SK-N-SH treated with all-trans-retinoic acid at 6 μM for 48 hours (cell line): Measurements from ENCODE around the gene A1BG.

Experiments used
- ATAC-seq: fragments of 200-7000 bp; cut with Tn5 transposase; 3 replicates; pipeline ENCODE4 v1.9.1; 2020; ENCODE audit warnings: mild to moderate bottlenecking, moderate library complexity
- ARNTL ChIP-seq: fragments of 450-650 bp; formaldehyde crosslinking; IDR thresholded peaks from 2 replicates; pipeline ENCODE4 v1.5.0; 2020; ENCODE audit warnings: low read depth, mild to moderate bottlenecking, moderate library complexity, borderline replicate concordance
- BACH2 ChIP-seq: fragments of 250-450 bp; sonication (Bioruptor Pico); IDR thresholded peaks from 2 replicates; pipeline ENCODE4 v1.9.0; 2021; ENCODE audit warnings: mild to moderate bottlenecking, borderline replicate concordance
- CREB5 ChIP-seq: fragments of 250-450 bp; sonication (Bioruptor Pico); IDR thresholded peaks from 2 replicates; pipeline ENCODE4 v1.5.1; 2020; ENCODE audit warnings: low read depth, mild to moderate bottlenecking, moderate library complexity
- CSDC2 ChIP-seq: fragments of 250-450 bp; sonication (Bioruptor Pico); IDR thresholded peaks from 2 replicates; pipeline ENCODE4 v1.5.0; 2020; ENCODE audit warnings: mild to moderate bottlenecking, moderate library complexity
- CSRNP3 ChIP-seq: fragments of 250-450 bp; sonication (Bioruptor Pico); IDR thresholded peaks from 2 replicates; pipeline ENCODE4 v1.5.1; 2021; ENCODE audit warnings: mild to moderate bottlenecking, moderate library complexity
- GLIS3 ChIP-seq: fragments of 250-450 bp; sonication (Bioruptor Pico); IDR thresholded peaks from 2 replicates; pipeline ENCODE4 v1.5.0; 2020; ENCODE audit warnings: mild to moderate bottlenecking, moderate library complexity
- ISL1 ChIP-seq: fragments of 250-450 bp; sonication (Bioruptor Pico); IDR thresholded peaks from 2 replicates; pipeline ENCODE4 v2.1.2; 2022; ENCODE audit warnings: mild to moderate bottlenecking, moderate library complexity
- OSR1 ChIP-seq: fragments of 250-450 bp; sonication (Bioruptor Pico); IDR thresholded peaks from 2 replicates; pipeline ENCODE4 v1.8.0; 2022; ENCODE audit warnings: moderate library complexity, mild to moderate bottlenecking, inconsistent platforms
- PATZ1 ChIP-seq: fragments of 250-450 bp; sonication (Bioruptor Pico); IDR thresholded peaks from 2 replicates; pipeline ENCODE4 v1.8.0; 2020; ENCODE audit warnings: mild to moderate bottlenecking, moderate library complexity, borderline replicate concordance
- POU6F1 ChIP-seq: fragments of 250-450 bp; sonication (Bioruptor Pico); IDR thresholded peaks from 2 replicates; pipeline ENCODE4 v1.8.0; 2021; ENCODE audit warnings: low read depth, mild to moderate bottlenecking, moderate library complexity, borderline replicate concordance
- PPARA ChIP-seq: fragments of 250-450 bp; sonication (Bioruptor Pico); IDR thresholded peaks from 2 replicates; pipeline ENCODE4 v1.5.0; 2020; ENCODE audit warnings: mild to moderate bottlenecking, borderline replicate concordance
- RARB ChIP-seq: fragments of 250-450 bp; sonication (Bioruptor Pico); IDR thresholded peaks from 2 replicates; pipeline ENCODE4 v1.8.0; 2021; ENCODE audit warnings: mild to moderate bottlenecking, moderate library complexity
- SNAI2 ChIP-seq: fragments of 250-450 bp; sonication (Bioruptor Pico); IDR thresholded peaks from 2 replicates; pipeline ENCODE4 v1.5.0; 2020; ENCODE audit warnings: mild to moderate bottlenecking, moderate library complexity
- TCF4 ChIP-seq: fragments of 250-450 bp; sonication (Bioruptor Pico); IDR thresholded peaks from 2 replicates; pipeline ENCODE4 v1.8.0; 2021; ENCODE audit warnings: mild to moderate bottlenecking, moderate library complexity, borderline replicate concordance
- TOX ChIP-seq: fragments of 250-450 bp; sonication (Bioruptor Pico); IDR thresholded peaks from 2 replicates; pipeline ENCODE4 v1.8.0; 2021; ENCODE audit warnings: mild to moderate bottlenecking, moderate library complexity, borderline replicate concordance
- TSHZ2 ChIP-seq: fragments of 250-450 bp; sonication (Bioruptor Pico); IDR thresholded peaks from 2 replicates; pipeline ENCODE4 v1.5.0; 2020; ENCODE audit warnings: mild to moderate bottlenecking, moderate library complexity
- ZC3H10 ChIP-seq: fragments of 250-450 bp; sonication (Bioruptor Pico); IDR thresholded peaks from 2 replicates; pipeline ENCODE4 v1.5.1; 2021; ENCODE audit warnings: mild to moderate bottlenecking, moderate library complexity
- ZFP3 ChIP-seq: fragments of 250-450 bp; sonication (Bioruptor Pico); IDR thresholded peaks from 2 replicates; pipeline ENCODE4 v1.5.0; 2020; ENCODE audit warnings: mild to moderate bottlenecking, moderate library complexity
- ZFP30 ChIP-seq: fragments of 450-650 bp; formaldehyde crosslinking; IDR thresholded peaks from 2 replicates; pipeline ENCODE4 v1.5.0; 2022; ENCODE audit warnings: mild to moderate bottlenecking, moderate library complexity
- ZNF565 ChIP-seq: fragments of 450-650 bp; formaldehyde crosslinking; conservative IDR thresholded peaks from 2 replicates; pipeline ENCODE4 v1.5.0; 2020; ENCODE audit warnings: low read depth, mild to moderate bottlenecking, moderate library complexity
- ZNF70 ChIP-seq: fragments of 450-650 bp; formaldehyde crosslinking; IDR thresholded peaks from 2 replicates; pipeline ENCODE4 v1.5.0; 2020; ENCODE audit warnings: mild to moderate bottlenecking, moderate library complexity
- ZNF8 ChIP-seq: fragments of 450-650 bp; formaldehyde crosslinking; IDR thresholded peaks from 2 replicates; pipeline ENCODE4 v1.5.0; 2020; ENCODE audit warnings: mild to moderate bottlenecking, moderate library complexity

A1BG gene

GRCh38 chr19:58304255-58304654 is 49.0 kb downstream of the A1BG start:
- no peak for ATAC-seq
- no peak for TF ChIP-seq ISL1 (CRISPR knock-in tag)
- no peak for TF ChIP-seq OSR1
- TF ChIP-seq CSDC2 (CRISPR knock-in tag): no peak
- no peak for TF ChIP-seq TSHZ2 (CRISPR knock-in tag)
- TF ChIP-seq SNAI2 (CRISPR knock-in tag): no peak
- TF ChIP-seq POU6F1 (CRISPR knock-in tag): no peak
- no peak for TF ChIP-seq ZNF8
- TF ChIP-seq ZC3H10 (CRISPR knock-in tag): no peak
- TF ChIP-seq ZNF70 (CRISPR knock-in tag): no peak
- TF ChIP-seq TOX (CRISPR knock-in tag): no peak
- TF ChIP-seq TCF4: no peak
- TF ChIP-seq ZFP3 (CRISPR knock-in tag): no peak
- TF ChIP-seq RARB: no peak
- no peak for TF ChIP-seq PPARA
- no peak for TF ChIP-seq BACH2
- TF ChIP-seq CSRNP3 (CRISPR knock-in tag): no peak

- TF ChIP-seq CSDC2 (CRISPR knock-in tag) (no peak), TSHZ2 (CRISPR knock-in tag) (no peak), ZFP30 (no peak), ARNTL (no peak), ISL1 (CRISPR knock-in tag) (no peak), TOX (CRISPR knock-in tag) (no peak), ZC3H10 (CRISPR knock-in tag) (no peak), TCF4 (no peak), ZNF70 (CRISPR knock-in tag) (no peak), ZNF565 (CRISPR knock-in tag) (no peak), BACH2 (no peak), ZNF8 (no peak), GLIS3 (no peak), OSR1 (no peak), POU6F1 (CRISPR knock-in tag) (no peak), SNAI2 (CRISPR knock-in tag) (no peak)
- no peak for ATAC-seq
Measured at GRCh38 chr19:58300620-58301019, 52.7 kb downstream of the A1BG start.

- TF ChIP-seq ZNF565 (CRISPR knock-in tag) (no peak), CREB5 (no peak), GLIS3 (no peak), PPARA (no peak), ZNF70 (CRISPR knock-in tag) (no peak), ZC3H10 (CRISPR knock-in tag) (no peak), PATZ1 (CRISPR knock-in tag) (no peak)
- ATAC-seq: no peak
Measured at GRCh38 chr19:58296104-58296503, 57.2 kb downstream of the A1BG start.
